ENCODE results near the gene ANTKMT.

DNA sequence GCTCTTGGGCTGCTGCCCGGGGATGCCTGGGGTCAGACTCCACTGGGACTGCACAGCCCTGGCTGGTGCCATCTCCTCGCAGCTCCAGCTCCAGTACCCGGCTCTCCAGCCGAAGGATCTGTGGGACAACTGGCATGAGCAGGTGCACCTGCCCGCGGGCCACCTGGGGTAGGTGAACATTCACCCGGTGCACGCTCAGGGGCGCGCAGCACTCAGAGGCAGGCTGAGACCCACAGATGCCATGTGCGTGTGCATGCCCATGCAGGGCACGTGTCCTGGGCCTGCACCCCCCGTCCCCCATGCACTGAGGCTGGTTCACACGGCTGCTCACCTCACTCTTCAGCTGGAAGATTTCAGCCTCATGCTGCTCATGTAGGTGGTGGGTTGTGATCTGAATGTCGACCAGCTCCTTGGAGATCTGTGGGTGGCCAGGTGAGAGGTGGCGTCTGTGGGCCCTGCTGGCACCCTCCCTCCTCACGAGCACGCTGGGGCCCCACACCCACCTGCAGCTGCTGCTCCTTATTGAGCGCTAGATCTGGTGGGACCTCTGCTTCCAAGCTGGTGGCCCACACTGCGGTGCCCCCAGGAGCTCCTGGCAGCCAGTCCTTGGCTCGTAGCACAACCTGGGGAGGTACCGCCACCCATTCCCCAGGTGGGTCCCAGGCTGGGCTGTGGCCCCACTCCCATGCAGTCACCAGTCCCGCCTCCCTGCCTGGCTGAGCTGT, 4.7 kb downstream of the ANTKMT start:
- TF ChIP-seq, protein P1, sequence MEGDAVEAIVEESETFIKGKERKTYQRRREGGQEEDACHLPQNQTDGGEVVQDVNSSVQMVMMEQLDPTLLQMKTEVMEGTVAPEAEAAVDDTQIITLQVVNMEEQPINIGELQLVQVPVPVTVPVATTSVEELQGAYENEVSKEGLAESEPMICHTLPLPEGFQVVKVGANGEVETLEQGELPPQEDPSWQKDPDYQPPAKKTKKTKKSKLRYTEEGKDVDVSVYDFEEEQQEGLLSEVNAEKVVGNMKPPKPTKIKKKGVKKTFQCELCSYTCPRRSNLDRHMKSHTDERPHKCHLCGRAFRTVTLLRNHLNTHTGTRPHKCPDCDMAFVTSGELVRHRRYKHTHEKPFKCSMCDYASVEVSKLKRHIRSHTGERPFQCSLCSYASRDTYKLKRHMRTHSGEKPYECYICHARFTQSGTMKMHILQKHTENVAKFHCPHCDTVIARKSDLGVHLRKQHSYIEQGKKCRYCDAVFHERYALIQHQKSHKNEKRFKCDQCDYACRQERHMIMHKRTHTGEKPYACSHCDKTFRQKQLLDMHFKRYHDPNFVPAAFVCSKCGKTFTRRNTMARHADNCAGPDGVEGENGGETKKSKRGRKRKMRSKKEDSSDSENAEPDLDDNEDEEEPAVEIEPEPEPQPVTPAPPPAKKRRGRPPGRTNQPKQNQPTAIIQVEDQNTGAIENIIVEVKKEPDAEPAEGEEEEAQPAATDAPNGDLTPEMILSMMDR (IDR thresholded peaks at IDR 0.05; ENCODE audit: insufficient read depth, low read length, poor library complexity, severe bottlenecking), result no peak
- no peak for TF ChIP-seq EZH2phosphoT487 (conservative IDR thresholded peaks at IDR 0.05; ENCODE audit: low read length)

All from SU-DHL-6 (cell line).